Activated CD4-positive, alpha-beta T cell treated with anti-CD3 and anti-CD28 coated beads, Interleukin-2, amount 50 U/mL, for 1 hour (primary cell): Measurements from ENCODE around the gene DLGAP3.

Experiments used
- DNase-seq: peaks from one replicate; pipeline ENCODE4 v3.0.0-alpha.2; 2020

Gene DLGAP3

GRCh38 chr1:34865573-34865972, 63.9 kb downstream of the DLGAP3 start:
- DNase-seq, result no peak

GRCh38 chr1:34864759-34865158, 64.7 kb downstream of the DLGAP3 start:
- no peak for DNase-seq

DNA sequence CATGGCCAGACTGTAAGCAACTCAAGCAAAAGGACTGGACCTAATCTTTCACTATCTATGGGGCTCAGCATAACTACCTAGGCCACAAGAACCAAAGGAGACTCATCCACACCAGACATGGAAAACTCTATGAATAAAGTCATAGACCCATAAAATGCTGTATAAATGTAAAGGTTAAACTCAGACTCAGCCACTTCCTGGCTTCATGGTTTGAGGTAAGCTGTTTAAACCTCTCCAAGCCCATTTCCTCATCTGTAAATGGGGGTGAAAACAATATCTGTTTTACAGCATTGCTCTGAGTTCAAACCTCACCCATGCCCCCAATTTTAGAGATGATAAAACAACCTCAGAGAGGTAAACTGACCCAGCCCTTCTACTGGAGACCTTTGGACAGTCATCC, 65.9 kb downstream of the DLGAP3 start:
- no peak for DNase-seq

GRCh38 chr1:34859446-34860200, 69.8 kb downstream of the DLGAP3 start, which contains the start of gene SMIM12:
SMIM12 (minus strand) TSS chr1:34859749; CDS start chr1:34855977, 3,772 bp downstream.
- peak; percentile 90 for DNase-seq

GRCh38 chr1:34858901-34859445, 70.5 kb downstream of the DLGAP3 start:
- DNase-seq, result peak; percentile 41

- DNase-seq, result no peak
These were observed 72.8 kb downstream of the DLGAP3 start for GRCh38 chr1:34856697-34857096.

GRCh38 chr1:34852677-34853217, 76.7 kb downstream of the DLGAP3 start:
- DNase-seq, result peak; percentile 88

DNA sequence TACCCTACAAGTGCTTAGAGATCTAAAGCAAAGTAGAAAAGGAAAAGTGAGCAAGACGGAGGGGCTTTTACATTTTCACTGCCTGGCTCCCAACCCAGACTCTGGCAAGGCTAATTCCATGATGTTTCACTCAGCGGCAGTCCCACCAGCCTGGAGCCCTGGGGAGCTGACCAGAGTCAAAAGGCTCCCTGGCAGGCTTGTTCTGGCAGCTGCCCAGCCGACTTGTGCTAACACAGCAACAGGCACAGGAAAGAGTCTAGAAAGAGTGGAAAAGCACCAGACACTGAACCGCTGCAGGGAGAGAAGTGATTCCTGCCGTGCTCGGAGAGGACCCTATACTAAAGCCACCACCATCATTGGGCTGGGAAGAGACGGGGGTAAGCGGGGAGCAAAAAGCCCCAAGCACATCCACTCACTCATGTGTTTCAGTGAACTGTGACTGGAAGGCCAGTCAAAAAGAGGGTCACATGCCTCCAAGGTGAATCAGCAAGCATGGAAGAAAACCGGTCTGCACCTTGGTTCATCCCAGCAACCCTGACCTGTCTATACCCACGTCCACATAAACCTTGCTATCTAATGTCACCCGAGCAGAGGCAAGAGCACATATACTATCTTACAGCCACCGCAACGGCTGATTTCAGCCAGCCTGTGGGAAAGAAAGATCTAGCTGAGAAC, 77.9 kb downstream of the DLGAP3 start:
- no peak for DNase-seq

DNA sequence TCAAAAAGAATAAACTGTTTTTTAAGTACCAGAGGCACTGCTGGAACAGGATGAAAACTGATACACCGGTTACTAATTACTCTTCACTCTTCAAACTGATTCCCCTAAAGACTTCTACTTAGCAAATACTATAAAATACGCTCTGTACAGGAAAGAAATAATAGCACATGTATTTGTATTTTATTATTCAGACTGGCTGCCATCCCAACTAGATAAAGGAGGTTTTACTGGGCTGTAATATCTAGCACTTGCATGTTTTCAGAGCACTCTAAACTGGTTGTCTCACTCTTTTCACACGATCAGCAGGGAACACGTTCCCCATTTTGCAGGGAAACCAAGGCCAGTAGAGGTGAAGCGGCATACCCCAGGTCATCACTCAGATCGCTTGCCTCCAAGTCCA, 79.1 kb downstream of the DLGAP3 start:
- DNase-seq, result no peak

DNA sequence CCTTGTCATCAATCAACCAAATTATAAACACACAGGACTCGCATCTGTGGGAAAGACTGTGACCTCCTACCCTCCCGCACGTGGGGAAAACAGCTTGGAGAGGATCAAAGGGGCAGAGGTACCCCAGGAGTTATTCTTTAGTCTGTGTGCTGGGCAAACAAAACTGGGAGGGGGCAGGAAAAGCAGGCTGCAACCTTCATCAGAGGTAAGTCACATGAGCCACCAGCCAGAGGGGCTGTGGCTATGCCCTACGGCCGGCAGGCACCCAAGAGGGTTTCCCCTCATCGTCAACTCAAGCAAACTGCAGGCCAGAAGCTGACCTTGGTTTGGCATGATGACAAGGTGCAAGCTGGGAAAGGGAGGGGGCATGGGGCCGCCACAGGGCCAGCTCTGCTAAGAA, 82.4 kb downstream of the DLGAP3 start:
- no peak for DNase-seq

DNA sequence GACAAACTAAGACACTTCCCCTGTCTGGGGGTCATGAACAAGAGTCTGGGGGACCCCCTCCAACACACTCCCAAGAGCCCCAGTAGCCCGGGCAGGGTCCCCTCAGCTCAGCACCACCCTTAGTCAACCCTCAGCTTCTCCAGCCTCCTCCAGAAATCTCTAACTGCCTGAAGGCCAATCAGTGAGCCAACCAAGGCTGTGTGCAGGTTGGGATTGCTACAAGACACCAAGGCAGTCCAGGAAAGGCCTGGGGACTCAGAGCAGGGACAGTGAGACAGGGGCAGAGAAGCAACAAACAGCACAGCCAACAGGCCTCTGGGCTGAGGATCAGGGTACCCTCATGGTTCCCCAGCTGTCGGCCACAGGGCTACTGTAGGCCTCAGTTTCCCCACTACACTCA, 83.2 kb downstream of the DLGAP3 start:
- DNase-seq, result no peak

DNA sequence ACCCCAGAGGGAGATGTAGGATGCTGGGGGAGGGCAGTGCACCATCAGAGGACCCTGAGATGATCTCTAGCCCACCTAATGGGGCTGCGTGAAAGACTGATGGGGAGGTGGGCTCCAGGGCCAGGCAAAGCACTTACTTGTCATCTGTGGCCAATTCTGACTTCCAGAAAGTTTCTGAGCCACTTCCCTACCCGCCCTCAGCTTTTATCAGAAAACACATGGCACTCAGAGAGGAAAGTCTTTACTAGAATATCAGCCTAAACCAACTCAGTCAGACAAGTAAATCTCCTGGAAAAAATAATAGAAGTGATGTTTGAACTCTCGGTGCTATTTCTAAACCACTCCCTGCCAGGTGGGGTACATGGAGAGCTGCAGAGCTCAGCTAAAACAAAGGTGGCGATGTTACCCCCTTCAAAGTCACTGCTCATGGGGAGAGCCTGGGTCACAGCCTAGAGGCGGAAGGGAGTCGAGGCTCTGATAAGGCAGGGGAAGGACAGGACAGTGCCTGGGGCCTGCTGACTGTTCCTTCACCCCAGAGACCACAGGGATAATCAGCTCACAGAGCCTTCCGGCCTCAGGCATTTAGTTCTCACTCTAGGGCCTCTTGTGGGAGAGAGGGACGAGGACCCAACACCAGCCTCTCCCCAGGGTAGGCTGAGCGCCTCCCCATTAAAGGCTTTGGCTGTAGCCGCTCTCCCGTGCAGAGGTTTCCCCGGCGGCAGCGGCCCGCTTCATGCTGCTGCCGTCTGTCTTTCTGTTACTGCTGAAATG, 84.1 kb downstream of the DLGAP3 start:
- DNase-seq, result no peak

GRCh38 chr1:34844252-34844634, 85.2 kb downstream of the DLGAP3 start:
- DNase-seq, result no peak

DNA sequence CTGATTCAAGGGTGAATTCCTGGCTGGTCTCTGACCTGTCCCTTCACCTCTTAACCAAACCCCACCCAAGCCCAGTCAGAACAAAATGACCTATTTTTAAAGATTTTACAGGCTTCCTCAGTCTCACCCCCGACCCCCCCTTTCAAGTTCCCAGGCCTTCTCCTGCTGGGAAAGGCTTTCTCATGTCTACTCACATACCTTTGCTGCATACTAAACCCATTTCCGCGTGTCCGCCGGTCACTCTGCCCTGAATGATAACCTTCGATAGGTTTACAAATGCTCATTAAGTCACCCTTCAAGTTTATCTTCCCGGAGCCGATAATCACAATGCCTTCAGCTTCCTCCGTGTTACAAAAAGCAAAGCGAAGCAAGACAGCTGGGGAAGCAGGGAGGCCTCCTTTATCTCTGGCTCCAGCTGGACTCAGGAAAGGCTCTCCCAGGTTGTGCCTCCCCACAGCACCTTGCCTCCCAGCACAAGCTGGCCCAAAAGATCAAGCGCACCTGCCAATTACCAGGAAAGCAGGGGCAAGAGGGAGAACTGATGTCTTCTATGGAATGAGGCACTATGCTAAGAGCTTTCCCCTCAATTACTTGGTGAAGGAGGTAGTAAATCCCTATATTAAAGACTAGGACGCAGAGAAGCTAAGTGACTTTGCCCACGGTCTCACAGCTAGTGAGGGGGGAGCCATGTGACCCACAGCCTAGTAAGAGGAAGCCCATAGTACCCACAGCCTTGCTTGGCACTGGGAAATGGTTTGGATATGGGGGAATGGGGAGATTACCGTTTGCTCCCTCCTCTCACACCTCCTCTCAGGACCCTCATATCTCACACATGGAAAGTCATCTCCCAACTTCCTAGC, 85.8 kb downstream of the DLGAP3 start:
- DNase-seq, result no peak

- DNase-seq, result no peak
These were observed 86.5 kb downstream of the DLGAP3 start for GRCh38 chr1:34842952-34843371.

- no peak for DNase-seq
These were observed 87.4 kb downstream of the DLGAP3 start for GRCh38 chr1:34842073-34842472.

- DNase-seq, result no peak
These were observed 89.0 kb downstream of the DLGAP3 start for GRCh38 chr1:34840426-34840825.

GRCh38 chr1:34839526-34840305, 89.7 kb downstream of the DLGAP3 start:
- no peak for DNase-seq

- no peak for DNase-seq
These were observed 95.7 kb downstream of the DLGAP3 start for GRCh38 chr1:34833711-34834110.

DNA sequence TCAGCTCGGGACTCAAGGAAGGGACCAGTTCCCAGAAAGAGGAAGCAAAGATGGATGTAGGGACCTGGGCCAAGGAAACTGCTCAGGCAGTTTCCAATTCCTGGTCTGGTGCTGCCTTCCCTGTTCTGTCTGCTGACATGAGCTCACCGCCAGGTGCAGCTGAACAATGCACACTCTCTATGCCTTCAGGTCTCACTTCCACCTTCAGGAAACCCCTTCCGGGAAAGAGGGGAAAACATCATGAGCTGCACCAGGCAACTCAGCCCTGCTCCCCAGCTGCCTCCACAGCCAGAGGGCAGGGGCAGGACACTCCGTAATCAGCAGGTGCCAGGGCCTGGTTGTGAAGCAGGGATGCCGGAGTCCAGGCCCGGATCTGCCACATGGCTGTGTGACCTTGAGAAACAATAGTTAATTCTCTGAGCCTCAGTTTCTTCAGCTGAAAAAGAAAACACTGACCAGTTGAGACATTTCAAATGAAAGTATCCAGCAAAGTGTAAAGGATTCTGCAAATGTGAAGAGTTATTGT, 97.7 kb downstream of the DLGAP3 start:
- no peak for DNase-seq

DNA sequence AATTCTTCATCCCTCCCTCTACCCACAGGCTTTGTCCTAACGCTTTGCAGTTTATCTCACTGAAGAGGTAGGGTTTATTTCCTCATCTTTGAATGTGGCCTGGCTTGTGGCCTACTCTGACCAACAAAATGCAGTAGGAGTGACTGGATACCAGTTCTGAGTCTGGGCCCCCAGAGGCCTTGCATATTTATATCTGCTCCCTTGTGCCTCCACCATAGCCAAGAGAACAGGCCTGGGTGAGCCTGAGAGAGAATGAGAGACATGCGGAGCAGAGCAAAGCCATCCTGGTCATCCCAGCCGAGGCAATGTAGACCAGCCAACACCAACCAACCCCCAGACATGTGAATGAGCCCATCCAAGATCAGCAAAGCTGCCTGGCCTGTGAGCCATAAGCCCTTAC, 100.2 kb downstream of the DLGAP3 start:
- no peak for DNase-seq
